Gastroesophageal sphincter (tissue), 3 donors: ENCODE measurements around the gene TIMP4.

Experiments used
- CTCF ChIP-seq, 4 experiments: fragments of 200-600 bp in 2 of 4; fragments of 450-650 bp in 2 of 4; sonication (generic) in 1 of 4; IDR thresholded peaks; one replicate each; pipeline ENCODE4 v1.5.1; 2017 to 2019; ENCODE audit warnings: antibody characterized with exemption in 4 of 4, mild to moderate bottlenecking in 2 of 4, moderate library complexity in 2 of 4
- EP300 ChIP-seq: sonication (generic); formaldehyde crosslinking; IDR thresholded peaks from one replicate; pipeline ENCODE4 v1.6.1; 2017; ENCODE audit warnings: antibody characterized with exemption, mild to moderate bottlenecking
- POLR2A ChIP-seq, 2 donors: fragments of 450-650 bp; IDR thresholded peaks; one replicate each; pipeline ENCODE4 v1.6.1; 2017; ENCODE audit warnings: antibody characterized with exemption in 2 of 2, mild to moderate bottlenecking in 2 of 2, moderate library complexity in 1 of 2
- POLR2AphosphoS5 ChIP-seq: sonication (generic); formaldehyde crosslinking; IDR thresholded peaks from one replicate; pipeline ENCODE4 v1.6.1; 2017; ENCODE audit warnings: antibody characterized with exemption

DNA sequence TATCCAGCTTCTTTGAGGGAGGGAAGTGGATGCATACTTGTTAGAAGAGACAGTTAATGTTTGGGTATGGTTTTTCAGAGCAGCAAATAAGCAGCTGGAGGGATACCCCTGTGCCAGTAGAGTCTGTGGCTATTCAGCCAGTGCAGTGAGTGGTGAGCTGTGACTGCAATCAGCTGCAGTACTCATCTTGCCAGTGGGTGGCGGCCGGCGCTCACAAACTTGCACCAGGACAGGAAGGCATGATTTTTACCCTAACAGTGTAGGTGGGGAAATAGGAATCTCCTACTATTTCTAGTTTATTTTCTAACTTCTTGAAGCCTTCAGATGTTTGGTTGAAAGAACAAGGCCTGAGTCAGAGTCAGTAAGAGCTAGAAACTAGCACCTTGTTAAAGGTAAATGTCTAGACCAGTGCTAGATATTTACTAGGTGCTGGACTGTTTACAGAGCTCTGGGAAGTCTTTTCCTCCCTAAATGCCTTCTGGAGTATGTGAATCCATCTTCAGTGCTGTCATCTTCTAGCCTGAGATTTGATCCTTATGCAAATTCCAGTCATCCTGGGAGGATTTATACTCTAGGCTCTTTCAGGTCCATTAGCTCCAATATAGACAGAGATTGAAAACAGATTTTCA lies 23.6 kb downstream of the TIMP4 start:
- TF ChIP-seq CTCF (IDR thresholded peaks at IDR 0.05) = peak; percentile 64 to 86 (median 82)
- no peak for TF ChIP-seq EP300
- TF ChIP-seq POLR2AphosphoS5 = no peak
- TF ChIP-seq POLR2A (IDR thresholded peaks at IDR 0.05) = no peak
